IPS-NIHi7 (cell line): ENCODE results near the gene MPV17L.
"Not testable (repeated sequence)": the region's sequence is repeated elsewhere in the genome, so short reads cannot be mapped to it uniquely, and the experiment has no call there.

Experiments
- DNase-seq: peaks from one replicate; pipeline ENCODE4 v3.0.0; 2012; ENCODE audit warnings: mixed read lengths; ENCODE audit errors: extremely low spot score

The MPV17L gene

DNA sequence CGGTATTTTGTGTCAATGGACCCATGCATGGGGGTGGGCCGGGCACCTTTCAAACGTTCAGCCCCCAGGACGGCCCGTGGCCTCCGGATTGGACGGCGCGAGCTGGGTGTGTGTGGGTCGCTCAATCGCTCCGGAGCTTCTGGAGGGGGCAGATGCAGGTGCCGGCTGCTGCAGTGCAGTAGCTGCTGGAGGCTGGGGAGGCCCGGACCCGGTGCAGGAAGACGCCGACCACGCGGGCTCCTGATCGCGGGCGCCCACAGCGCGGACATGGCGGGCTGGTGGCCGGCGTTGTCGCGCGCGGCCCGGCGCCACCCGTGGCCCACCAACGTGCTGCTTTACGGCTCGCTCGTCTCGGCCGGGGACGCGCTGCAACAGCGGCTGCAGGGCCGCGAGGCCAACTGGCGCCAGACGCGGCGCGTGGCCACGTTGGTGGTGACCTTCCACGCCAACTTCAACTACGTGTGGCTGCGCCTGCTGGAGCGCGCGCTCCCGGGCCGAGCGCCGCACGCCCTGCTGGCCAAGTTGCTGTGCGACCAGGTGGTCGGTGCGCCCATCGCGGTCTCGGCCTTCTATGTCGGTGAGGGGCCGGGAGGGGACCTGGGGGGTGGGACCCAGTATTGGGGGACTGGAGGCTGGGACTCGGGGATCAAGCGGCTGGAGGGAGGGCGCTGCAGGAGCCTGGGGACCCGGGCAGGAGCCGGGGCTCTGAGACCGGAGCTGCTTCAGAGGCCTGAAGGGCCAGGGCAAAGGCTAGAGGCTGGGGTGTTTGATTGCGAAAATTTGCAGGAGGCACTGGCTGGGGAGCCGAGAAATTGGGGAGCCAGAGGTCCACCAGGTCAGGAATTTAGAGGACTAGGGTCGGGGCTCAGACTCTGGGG lies at the start of gene MPV17L:
Gene MPV17L, plus strand, starts transcription at position 124 of the 878 bp plus-strand sequence. Its CDS starts 144 bp downstream, at position 268.
- peak; percentile 67 for DNase-seq

DNA sequence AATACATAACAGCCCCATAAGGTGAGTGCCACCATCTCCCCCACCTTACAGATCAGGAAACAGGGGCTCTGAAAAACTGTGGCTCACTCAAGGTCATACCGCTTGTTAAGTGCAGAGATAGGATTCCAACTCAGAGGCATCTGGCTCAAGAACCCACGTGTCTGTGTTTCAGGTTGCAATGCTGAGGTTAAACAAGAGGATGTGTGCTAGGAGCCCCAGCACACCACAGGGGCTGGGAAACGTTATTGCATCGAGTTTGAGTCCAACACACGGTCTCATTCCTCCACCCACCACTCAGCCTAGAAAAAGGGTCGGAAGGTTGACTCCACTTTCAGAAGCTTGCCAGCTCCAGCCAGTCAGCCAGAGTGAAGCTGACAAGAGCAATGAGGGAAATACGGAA lies 46.8 kb upstream of the MPV17L start:
- not testable (repeated sequence) for DNase-seq

DNA sequence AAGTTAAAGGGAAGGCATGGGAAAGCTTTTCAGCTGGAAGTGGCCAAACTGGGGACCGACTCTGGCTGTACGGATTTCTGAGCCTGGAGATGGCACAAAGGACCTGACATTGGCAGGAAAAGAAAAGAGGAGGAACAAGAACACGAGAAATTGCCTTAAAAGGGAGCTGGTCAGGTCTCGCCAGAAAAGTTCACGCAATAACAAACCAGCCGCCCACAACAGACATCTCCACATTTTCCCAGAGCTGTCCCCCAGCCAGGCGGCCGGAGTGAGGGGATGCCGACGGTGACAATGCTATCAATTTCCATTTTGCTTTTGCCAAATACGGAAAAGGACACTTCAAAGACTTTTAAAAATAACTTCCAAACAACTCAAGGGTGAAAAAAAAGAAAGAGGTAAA lies 44.3 kb upstream of the MPV17L start:
- DNase-seq = not testable (repeated sequence)

DNA sequence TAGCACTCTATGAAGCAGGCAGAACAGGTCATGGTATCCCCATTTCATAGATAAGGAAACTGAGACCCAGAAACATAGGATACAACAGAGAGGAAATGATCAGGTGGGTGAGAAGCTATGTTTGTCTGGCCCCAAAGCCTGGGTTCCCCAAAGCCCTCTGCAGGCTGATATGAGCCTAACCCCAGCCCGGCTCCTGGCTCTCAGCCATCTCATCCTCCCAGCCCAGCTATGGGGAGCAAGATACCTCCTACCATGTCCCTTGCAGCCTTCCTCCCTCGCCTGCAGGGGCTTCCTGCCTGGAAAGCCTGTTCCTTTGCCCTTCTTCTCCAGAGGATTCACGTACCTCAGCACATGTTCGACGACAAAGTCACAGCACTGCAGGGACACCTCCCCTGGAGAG lies 43.8 kb upstream of the MPV17L start:
- not testable (repeated sequence) for DNase-seq

DNA sequence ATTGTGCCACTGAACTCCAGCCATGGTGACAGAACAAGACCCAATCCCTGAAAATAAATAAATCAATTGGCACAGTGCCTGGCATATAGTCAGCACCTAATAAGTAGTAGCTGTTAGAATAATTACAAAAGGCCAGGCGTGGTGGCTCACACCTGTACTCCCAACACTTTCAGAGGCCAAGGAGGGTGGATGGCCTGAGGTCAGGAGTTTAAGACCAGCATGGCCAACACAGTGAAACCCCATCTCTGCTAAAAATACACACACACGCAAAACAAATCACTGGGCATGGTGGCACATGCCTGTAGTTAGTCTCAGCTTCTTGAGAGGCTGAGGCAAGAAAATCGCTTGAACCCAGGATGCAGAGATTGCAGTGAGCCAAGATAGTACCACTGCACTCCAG lies 42.7 kb upstream of the MPV17L start:
- DNase-seq = not testable (repeated sequence)

DNA sequence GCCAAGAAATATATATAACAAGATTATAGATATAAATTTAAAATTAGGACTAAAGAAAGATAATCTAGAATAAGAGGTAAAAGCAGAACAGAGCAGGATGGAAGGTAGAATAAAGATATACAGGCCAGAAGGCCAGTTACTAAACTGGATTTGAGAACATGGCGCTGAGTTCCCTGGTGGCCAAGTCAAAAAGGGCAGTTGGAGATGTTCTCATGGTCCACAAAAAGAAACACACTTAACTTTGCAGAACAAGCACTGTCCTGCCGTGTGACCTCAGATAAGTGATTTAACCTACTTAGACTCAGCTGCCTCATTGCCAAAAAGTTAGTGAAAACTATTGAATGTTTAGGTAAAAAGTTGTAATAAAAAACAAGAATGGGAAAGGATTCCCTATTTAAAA lies 40.7 kb upstream of the MPV17L start:
- DNase-seq = not testable (repeated sequence)

DNA sequence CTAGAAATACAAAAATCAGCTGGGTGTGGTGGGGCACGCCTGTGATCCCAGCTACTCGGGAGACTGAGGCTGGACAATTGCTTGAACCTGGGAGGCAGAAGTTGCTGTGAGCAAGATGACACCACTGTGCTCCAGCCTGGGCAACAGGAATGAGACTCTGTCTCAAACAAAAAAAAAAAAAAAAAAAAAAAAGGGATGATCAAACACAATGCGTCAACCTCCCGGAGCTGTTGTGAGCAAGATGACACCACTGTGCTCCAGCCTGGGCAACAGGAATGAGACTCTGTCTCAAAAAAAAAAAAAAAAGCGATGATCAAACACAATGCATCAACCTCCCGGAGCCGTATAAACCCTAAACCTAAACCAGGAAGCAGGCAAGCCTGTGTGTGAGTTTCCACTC lies 38.1 kb upstream of the MPV17L start:
- DNase-seq = not testable (repeated sequence)

DNA sequence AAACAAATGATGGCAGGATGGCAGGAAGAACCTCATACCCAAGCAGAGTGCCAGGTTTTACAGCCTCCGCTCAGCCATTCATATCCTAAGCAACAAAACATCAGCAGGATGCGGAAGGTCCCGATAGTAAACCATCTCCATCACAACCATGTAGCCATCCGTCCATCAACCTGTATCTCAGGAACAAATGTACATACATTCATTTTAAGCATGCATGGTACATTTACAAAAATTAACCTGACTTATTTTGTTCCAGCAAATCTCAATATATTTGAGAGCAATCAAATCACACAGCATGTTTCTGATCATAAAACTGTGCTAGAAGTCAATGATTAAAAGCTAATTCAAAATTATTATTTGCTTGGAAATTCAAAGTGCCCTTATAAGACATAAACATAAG lies 17.4 kb upstream of the MPV17L start, which contains the start of gene NPIPA5:
Gene NPIPA5, minus strand, starts transcription at position 101 of the 400 bp plus-strand sequence. Its CDS starts 0 bp downstream, at position 101.
- not testable (repeated sequence) for DNase-seq

DNA sequence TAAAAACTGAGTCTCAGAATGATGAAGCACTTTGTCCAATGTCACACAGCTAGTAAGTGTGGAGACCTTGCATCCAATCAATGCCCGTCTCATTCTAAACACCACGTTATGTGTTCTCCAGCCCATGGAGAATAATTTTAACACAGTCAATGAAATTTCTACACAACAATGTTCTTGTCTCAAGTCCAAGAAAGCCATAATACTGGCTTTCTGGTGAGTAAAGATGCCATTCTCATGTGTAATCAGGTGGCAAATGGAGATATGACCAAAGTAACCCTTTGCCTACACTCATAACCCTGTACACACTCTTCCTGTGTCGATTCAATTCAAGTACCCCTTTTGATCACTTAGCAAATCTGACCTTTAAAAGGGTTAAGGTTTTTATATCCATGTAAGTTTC lies 12.7 kb upstream of the MPV17L start:
- DNase-seq = not testable (repeated sequence)

DNA sequence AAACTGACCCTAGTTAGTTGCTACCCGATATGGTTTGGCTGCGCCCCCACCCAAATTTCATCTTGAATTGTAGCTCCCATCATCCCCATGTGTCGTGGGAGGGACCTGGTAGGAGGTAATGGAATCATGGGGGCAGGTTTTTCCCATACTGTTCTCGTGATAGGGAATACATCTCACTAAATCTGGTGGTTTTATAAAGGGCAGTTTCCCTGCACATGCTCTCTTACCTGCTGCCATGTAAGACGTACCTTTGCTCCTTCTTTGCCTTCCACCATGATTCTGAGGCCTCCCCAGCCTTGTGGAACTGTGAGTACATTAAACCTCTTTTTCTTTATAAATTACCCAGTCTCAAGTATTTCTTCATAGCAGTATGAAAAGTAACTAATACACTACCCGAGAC lies 7.5 kb upstream of the MPV17L start:
- DNase-seq = not testable (repeated sequence)

DNA sequence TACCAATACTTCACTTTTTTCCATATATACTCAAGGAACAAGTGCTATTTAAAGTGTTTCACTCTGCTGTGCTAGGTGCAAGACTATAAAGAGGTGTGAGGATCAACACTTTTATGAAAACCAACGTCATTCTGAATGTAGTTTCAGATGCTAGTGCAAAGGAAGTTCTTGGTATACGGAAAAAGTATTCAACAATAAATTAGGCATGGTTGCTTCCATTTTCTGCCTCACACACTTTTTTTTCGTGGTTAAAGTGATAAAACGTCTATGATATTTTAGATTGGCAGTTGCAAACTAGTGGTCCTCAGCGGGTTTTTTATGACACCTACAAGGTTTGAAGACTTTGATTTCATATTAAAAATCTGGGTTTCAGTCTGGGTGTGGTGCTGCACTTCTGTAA lies 5.6 kb upstream of the MPV17L start:
- not testable (repeated sequence) for DNase-seq

DNA sequence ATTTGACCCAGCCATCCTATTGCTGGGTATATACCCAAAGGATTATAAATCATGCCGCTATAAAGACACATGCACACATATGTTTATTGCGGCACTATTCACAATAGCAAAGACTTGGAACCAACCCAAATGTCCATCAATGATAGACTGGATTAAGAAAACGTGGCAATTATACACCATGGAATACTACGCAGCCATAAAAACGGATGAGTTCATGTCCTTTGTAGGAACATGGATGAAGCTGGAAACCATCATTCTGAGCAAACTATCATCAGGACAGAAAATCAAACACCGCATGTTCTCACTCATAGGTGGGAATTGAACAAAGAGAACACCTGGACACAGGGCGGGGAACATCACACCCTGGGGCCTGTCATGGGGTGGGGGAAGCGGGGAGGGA lies 2.5 kb upstream of the MPV17L start:
- not testable (repeated sequence) for DNase-seq

DNA sequence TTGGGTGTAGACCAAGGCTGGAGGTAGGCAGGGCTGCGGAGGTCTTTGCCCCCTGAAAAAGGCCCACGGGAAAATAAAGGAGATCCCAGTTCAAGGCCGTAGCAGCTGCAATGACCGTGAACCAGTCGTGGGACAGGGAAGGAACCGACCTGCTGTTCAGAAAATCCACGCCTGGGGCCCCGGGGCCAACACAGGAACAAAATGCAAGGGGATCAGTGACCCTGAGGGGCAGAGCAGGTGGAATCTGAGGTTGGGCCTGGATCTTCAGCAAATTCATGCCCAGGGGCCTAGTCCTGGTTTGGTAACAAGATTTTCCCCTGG lies 915 bp downstream of the MPV17L start:
- not testable (repeated sequence) for DNase-seq

DNA sequence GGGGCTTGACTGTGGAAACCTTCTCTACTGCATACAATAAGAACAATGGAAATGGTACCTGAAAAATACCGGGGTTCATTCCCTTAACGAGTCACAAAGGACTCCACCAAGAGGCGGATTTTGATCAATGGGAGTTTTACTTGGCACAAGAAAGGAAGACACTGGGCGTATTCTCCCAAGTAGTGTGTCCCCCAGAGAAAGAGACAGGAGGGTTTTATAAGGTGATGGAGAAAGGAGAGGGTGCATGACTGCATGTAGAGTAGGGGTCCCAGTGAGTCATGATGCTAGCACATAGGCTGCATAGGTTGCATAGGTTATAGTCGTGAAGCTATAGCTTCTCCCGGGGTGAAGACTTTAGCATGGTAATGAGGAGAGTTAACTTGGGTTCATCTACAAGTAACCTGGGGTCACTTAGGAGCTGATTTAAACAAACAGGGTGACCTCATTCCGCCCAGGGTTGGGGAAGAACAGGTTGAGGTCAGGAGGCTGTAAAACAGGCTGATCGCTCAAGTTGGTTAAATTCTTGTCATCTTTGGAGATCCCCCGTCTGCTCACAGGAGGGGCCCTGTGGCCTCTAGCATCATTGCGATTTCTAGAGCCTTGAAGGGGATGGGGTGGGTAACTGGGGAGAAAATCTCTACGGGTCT lies 1.5 kb downstream of the MPV17L start:
- no peak for DNase-seq

DNA sequence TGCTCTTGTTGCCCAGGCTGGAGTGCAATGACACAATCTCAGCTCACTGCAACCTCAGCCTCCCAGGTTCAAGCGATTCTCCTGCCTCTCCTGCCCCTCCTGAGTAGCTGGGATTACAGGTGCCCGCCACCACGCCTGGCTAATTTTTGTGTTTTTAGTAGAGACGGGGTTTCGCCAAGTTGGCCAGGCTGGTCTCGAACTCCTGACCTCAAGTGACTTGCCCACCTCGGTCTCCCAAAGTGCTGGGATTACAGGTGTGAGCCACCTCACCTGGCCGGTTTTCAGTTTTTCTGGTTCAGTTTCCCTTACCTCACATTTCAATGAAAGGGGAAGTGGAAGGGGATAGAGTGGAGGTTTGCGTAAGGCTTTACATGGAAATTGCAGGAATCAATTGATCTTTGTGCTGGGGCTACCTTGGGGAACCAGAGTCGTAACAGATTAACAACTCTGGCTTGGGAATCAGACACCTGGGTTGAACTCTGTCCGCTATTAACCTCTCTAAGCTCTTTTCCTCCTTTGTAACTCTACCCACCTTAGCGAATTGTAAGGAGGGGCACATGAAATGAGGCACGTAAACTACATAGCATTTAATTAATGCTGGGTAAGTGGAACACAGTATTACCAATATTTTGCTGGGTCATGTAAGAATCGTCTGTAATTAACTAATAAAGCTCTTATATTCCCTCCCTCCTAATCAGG lies 3.2 kb downstream of the MPV17L start:
- no peak for DNase-seq

DNA sequence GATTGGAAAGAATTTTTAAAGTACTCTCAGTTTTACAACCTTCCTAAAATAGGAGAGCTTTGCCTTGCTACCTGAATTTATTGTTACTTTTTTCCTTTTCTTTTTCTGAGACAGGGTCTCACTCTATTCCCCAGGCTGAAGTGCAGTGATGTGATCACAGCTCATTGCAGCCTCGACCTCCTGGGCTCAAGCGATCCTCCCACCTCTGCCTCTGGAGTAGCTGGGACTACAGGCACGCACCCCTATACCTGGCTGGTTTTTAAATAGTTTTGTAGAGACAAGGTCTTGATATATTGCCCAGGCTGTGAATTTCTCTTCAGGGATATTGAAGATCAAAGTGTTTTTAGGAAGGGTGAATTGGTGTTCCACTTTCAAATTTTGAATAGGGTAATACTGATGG lies 3.8 kb downstream of the MPV17L start:
- DNase-seq = no peak

DNA sequence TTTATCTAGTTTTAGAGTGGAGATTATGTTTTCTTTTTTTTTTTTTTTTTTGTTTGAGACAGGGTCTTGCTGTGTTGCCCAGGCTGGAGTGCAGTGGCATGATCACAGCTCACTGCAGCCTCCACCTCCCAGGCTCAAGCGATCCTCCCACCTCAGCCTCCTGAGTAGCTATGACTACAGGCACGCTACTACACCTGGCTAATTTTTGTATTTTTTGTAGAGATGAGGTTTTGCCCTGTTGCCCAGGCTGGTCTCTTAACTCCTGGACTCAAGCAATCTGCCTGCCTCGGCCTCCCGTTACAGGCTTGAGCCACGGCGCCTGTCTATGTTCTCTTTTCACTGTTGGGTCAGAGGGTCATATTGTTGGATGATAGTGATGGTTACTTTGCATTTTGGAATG lies 4.8 kb downstream of the MPV17L start:
- DNase-seq = not testable (repeated sequence)

DNA sequence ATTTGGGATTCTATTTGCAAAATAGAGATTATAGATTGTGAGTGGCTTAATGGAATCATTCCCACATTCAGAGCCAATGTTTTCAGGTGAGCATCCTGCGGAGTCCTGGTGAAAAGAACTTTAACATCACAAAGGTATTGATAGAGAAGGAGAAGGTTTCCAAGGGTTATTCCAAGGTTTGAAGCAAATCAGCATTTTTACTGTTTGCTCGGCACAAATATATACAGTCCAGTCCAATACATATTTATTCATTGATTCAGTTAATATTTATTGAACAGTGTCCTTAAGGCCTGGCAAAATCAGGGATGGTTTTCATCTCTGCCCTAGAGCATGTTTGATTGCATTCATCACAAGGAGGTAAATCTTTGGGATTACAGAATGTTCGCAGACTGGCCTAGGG lies 6.4 kb downstream of the MPV17L start:
- no peak for DNase-seq

DNA sequence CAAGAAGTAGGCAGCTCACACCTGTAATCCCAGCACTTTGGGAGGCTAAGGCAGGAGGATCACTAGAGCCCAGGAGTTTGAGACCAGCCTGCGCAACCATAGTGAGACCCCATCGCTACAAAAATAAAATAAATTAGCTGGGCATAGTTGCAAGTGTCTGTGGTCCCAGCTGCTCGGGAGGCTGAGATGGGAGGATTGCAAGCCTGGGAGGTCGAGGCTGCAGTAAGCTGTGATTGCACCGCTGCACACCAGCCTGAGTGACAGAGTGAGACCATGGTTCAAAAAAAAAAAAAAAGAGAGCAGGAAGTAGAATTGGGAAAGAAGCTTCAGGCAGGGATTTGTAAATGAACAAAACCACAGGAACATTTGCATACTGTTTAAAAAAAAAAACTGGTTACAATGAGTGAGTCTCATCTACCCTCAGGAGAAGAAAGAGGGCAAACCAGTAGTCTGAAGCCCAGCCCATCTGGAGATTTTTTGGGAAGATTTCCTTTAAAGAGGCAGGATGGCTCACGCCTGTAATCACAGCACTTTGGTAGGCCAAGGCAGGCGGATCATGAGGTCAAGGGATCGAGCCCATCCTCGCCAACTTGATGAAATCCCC lies 7.9 kb downstream of the MPV17L start:
- DNase-seq = no peak

DNA sequence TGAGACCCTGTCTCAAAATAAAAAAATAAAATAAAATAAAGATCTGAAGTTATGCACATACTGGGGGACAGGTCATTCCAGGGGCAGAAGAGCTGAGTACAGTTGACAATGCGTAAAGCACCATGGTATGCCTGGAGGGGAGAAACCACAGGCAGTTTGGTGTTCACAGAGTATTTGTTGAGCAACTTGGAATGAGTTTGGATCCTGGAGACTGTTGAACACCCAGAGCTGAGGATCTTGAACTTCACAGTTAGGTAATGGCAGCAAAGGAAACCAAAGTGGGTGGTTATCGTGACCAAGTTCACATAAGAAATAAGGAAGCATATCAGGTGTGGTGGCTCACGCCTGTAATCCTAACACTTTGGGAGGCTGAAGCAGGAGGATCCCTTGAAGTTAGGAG lies 8.5 kb downstream of the MPV17L start:
- DNase-seq = not testable (repeated sequence)

DNA sequence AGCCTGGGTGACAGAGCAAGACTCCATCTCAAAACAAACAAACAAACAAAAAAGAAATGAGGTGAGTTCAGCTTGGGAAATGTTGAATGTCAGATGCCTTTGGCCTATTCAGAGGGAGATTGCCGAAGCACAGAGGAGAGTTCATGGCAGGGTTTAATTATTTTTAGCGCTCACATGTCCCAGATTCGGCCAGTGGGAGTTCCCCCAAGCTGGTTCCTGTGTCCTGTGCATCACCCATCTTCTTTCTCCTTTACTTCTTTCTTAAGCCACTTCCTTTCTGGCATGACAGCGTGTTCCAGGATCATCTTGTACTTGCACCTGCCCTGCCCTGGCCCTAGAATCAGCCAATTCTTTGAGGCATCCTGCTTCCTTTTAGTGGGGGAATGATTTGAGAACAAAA lies 9.2 kb downstream of the MPV17L start:
- no peak for DNase-seq

DNA sequence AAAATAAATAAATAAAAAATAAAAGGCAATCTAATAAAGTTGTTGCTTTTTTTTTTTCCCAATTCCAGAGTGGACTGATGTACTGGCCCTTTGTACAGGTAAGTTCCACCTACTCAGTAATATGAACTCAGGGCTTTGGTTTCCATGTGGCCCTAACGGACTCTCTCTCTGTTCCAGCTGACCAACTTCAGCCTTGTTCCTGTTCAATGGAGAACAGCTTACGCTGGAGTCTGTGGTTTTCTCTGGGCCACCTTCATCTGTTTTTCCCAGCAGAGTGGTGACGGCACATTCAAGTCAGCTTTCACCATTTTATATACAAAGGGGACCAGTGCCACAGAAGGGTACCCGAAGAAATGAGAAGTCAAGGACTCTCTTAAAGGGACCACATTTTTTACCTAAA lies 12.2 kb downstream of the MPV17L start:
- DNase-seq = not testable (repeated sequence)
